Hepatocyte (in vitro differentiated cells): ENCODE measurements around the gene RDH5. TPM values are rescaled to one million over a fixed set of nuclear protein-coding genes. Genes with fewer than 3 reads are reported as not detected.

Source experiments
- DNase-seq: peaks from one replicate; pipeline ENCODE4 v3.0.0-alpha.2; 2016; ENCODE audit warnings: low spot score
- H2AFZ ChIP-seq: fragments of 200-600 bp; sonication (generic); 2 replicates; pipeline ENCODE4 v1.6.0; 2016; ENCODE audit warnings: antibody characterized with exemption, mild to moderate bottlenecking
- H3K27ac ChIP-seq: fragments of 200-600 bp; sonication (generic); 2 replicates; pipeline ENCODE4 v1.5.1; 2016; ENCODE audit warnings: mild to moderate bottlenecking
- H3K27me3 ChIP-seq: fragments of 200-600 bp; sonication (generic); 2 replicates; pipeline ENCODE4 v1.6.1; 2016
- H3K36me3 ChIP-seq: fragments of 200-600 bp; sonication (generic); replicated peaks from 2 replicates; pipeline ENCODE4 v1.5.1; 2016; ENCODE audit warnings: low read depth; ENCODE audit not compliant: insufficient read depth
- H3K4me1 ChIP-seq: fragments of 200-600 bp; sonication (generic); 2 replicates; pipeline ENCODE4 v1.5.1; 2016; ENCODE audit warnings: mild to moderate bottlenecking, moderate library complexity; ENCODE audit not compliant: insufficient read depth
- H3K4me2 ChIP-seq: fragments of 200-600 bp; sonication (generic); 2 replicates; pipeline ENCODE4 v1.6.0; 2016
- H3K4me3 ChIP-seq: fragments of 200-600 bp; sonication (generic); 2 replicates; pipeline ENCODE4 v1.5.1; 2016; ENCODE audit warnings: mild to moderate bottlenecking
- H3K79me2 ChIP-seq: fragments of 200-600 bp; sonication (generic); 2 replicates; pipeline ENCODE4 v1.6.0; 2017; ENCODE audit warnings: mild to moderate bottlenecking
- H3K9me2 ChIP-seq: fragments of 200-600 bp; sonication (generic); replicated peaks from 2 replicates; pipeline ENCODE4 v1.6.0; 2017; ENCODE audit warnings: mild to moderate bottlenecking; ENCODE audit not compliant: insufficient read depth
- H3K9me3 ChIP-seq: fragments of 200-600 bp; sonication (generic); 2 replicates; pipeline ENCODE4 v1.5.1; 2016; ENCODE audit warnings: low read depth, mild to moderate bottlenecking
- H4K20me1 ChIP-seq: fragments of 200-600 bp; sonication (generic); 2 replicates; pipeline ENCODE4 v1.6.0; 2016; ENCODE audit warnings: mild to moderate bottlenecking; ENCODE audit not compliant: insufficient read depth, poor library complexity, severe bottlenecking
- CTCF ChIP-seq: fragments of 200-600 bp; sonication (generic); IDR thresholded peaks from 2 replicates; pipeline ENCODE4 v1.5.1; 2016; ENCODE audit warnings: antibody characterized with exemption, mild to moderate bottlenecking; ENCODE audit not compliant: poor library complexity
- EZH2 ChIP-seq: fragments of 200-600 bp; sonication (generic); IDR thresholded peaks from 2 replicates; pipeline ENCODE4 v1.6.1; 2016; ENCODE audit warnings: antibody characterized with exemption, mild to moderate bottlenecking, borderline replicate concordance
- EZH2phosphoT487 ChIP-seq: fragments of 200-600 bp; sonication (generic); IDR thresholded peaks from one replicate; pipeline ENCODE4 v1.6.1; 2018; ENCODE audit warnings: antibody characterized with exemption, mild to moderate bottlenecking, low read depth, moderate library complexity; ENCODE audit not compliant: unreplicated experiment, severe bottlenecking
- WGBS: methylation state at CpG from one replicate; pipeline ENCODE4 v1.1.6; 2016; ENCODE audit warnings: low lambda C conversion rate; ENCODE audit errors: missing lambda C conversion rate; 5-methylcytosine and 5-hydroxymethylcytosine counted together
- polyA plus RNA-seq: library from polyadenylated mRNA; unstranded; fragments of >200 nt; fragmentation: Nextera tagmentation; extraction: Ambion mirVana; gene quantifications from 2 replicates; pipeline ENCODE4 v1.2.1, GENCODE V29; 2016
- total RNA-seq: library from RNA; depleted of rRNA; stranded (reverse); fragments of >200 nt; gene quantifications from 2 replicates; pipeline ENCODE4 v1.2.3, GENCODE V29; 2014

RDH5 gene
- total RNA-seq (36.2 and 48.7 TPM in 2 replicates), polyA plus RNA-seq (38.0 and 43.7 TPM in 2 replicates)

GRCh38 chr12:55720071-55720564 is at the start of gene RDH5:
Gene RDH5 (plus strand): TSS chr12:55720393. CDS start chr12:55721185, 792 bp downstream.
- peak within 1 kb of the TSS; percentile 95 for H3K27ac ChIP-seq
- no peaks in the 10 kb centered on the region for H3K27me3 ChIP-seq
- peak within 1 kb of the TSS; percentile 73 for H3K4me2 ChIP-seq
- H3K9me3 ChIP-seq: no peaks in the 10 kb centered on the region
- TF ChIP-seq EZH2phosphoT487: no peak
- no peak for TF ChIP-seq EZH2
- no peak for TF ChIP-seq CTCF
- no peaks in the 10 kb centered on the region for H3K36me3 ChIP-seq
- WGBS: 45% methylated on average over 6 of the region's 6 CpGs
- no peaks in the 10 kb centered on the region for H3K9me2 ChIP-seq
- H4K20me1 ChIP-seq: no peaks in the 10 kb centered on the region
- no peak within 1 kb of the TSS for H2AFZ ChIP-seq
- peaks cover 40% of the 10 kb centered on the region for H3K79me2 ChIP-seq
- H3K4me1 ChIP-seq: peaks cover 30% of the 10 kb centered on the region
- H3K4me3 ChIP-seq: no peak within 1 kb of the TSS
- peak; percentile 90 for DNase-seq

- DNase-seq: no peak
- WGBS: 44% methylated on average over 4 of the region's 4 CpGs
- Histone ChIP-seq H2AFZ (no peak overlapping the region), H3K4me1 (peaks cover 3% of the 10 kb centered on the region), H3K9me2 (no peaks in the 10 kb centered on the region), H3K4me2 (no peak overlapping the region), H3K79me2 (no peaks in the 10 kb centered on the region), H3K27ac (no peak overlapping the region), H4K20me1 (no peaks in the 10 kb centered on the region), H3K27me3 (no peaks in the 10 kb centered on the region), H3K4me3 (no peak overlapping the region), H3K9me3 (no peaks in the 10 kb centered on the region), H3K36me3 (no peaks in the 10 kb centered on the region)
- no peak for TF ChIP-seq EZH2
- TF ChIP-seq CTCF: no peak
- no peak for TF ChIP-seq EZH2phosphoT487
These were observed 48.4 kb upstream of the RDH5 start for GRCh38 chr12:55671746-55672145.

GRCh38 chr12:55673638-55674037 is 46.6 kb upstream of the RDH5 start:
- Histone ChIP-seq H3K27me3 (no peaks in the 10 kb centered on the region), H3K9me3 (no peaks in the 10 kb centered on the region), H3K9me2 (no peaks in the 10 kb centered on the region), H2AFZ (no peak overlapping the region), H4K20me1 (no peaks in the 10 kb centered on the region), H3K79me2 (no peaks in the 10 kb centered on the region), H3K36me3 (no peaks in the 10 kb centered on the region), H3K27ac (no peak overlapping the region), H3K4me1 (peaks cover 3% of the 10 kb centered on the region), H3K4me3 (no peak overlapping the region), H3K4me2 (no peak overlapping the region)
- no peak for TF ChIP-seq EZH2phosphoT487
- DNase-seq: no peak

GRCh38 chr12:55675666-55676065 is 44.5 kb upstream of the RDH5 start:
- no peak overlapping the region for H3K4me2 ChIP-seq
- no peaks in the 10 kb centered on the region for H4K20me1 ChIP-seq
- no peaks in the 10 kb centered on the region for H3K36me3 ChIP-seq
- peaks cover 3% of the 10 kb centered on the region for H3K4me1 ChIP-seq
- no peak overlapping the region for H3K27ac ChIP-seq
- no peak overlapping the region for H3K4me3 ChIP-seq
- H3K27me3 ChIP-seq: no peaks in the 10 kb centered on the region
- no peak for TF ChIP-seq EZH2
- no peak for TF ChIP-seq CTCF
- no peak for TF ChIP-seq EZH2phosphoT487
- no peak overlapping the region for H2AFZ ChIP-seq
- H3K9me2 ChIP-seq: no peaks in the 10 kb centered on the region
- 80% methylated on average over 8 of the region's 8 CpGs for WGBS
- H3K9me3 ChIP-seq: no peaks in the 10 kb centered on the region
- no peak for DNase-seq
- no peaks in the 10 kb centered on the region for H3K79me2 ChIP-seq
